ENCODE measurements around the gene ZFP91. TPM values are rescaled to one million over a fixed set of nuclear protein-coding genes. Genes with fewer than 3 reads are reported as not detected.

The ZFP91 gene
- total and polyA plus RNA-seq, 2 of the 4 experiments (the other 2 are of a cell fraction), result 20.7 to 25.3 TPM

DNA sequence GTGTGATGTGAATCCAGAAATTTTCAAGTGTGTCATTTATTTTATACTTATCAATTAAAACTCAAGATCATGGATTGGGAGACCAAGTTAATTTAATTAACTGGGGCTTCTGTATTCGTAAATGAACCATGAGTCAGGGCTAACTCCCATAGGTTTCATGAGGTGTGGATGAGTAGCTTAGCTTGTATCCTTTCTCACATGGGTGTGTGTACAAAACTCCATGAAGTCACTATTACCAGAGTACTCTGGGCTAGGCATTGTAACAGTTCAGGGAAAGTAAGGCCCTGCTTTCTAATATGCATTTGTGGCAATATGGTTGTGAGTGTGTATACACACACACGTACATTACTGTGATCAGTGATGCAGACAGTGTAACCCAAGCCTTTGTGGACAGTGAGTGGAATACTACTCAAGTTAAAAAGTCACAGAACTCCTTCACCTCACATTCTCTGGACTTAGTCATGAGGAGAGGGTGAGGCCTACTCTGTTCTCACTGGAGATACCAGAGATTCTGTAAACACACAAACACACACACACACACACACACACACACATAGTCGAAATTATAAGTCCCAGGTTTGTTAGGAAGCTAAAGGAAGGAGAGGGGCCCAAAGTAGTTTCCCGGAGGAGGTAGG, 47.1 kb downstream of the ZFP91 start:
- Histone ChIP-seq H4K8ac (ENCODE audit: low read depth in 2 of 2, low read length in 2 of 2) (peak overlapping the region; percentile 1 to 51; a peak in 3 of 4 replicates), H3K79me1 (ENCODE audit: low read depth in 1 of 2, low read length in 2 of 2) (peaks cover 26 to 58% of the 10 kb centered on the region in 2 experiments), H3K23ac (ENCODE audit: low read depth, low read length) (peak overlapping the region; percentile 57; the same call in 1 of the 2 replicates), H2AFZ (replicated peaks; ENCODE audit: low read length, poor library complexity) (no peak overlapping the region), H2BK120ac (ENCODE audit: low read depth, low read length) (peak overlapping the region; percentile 61), H4K91ac (ENCODE audit: insufficient read depth, low read depth, low read length) (peak overlapping the region; percentile 62), H3K27ac (ENCODE audit: insufficient read depth, low read length) (peak overlapping the region; percentile 23; the same call in 1 of the 2 replicates), H4K20me1 (ENCODE audit: insufficient read depth, low read length) (no peaks in the 10 kb centered on the region), H3K9ac (ENCODE audit: low read depth, low read length) (no peak overlapping the region; the same call in 1 of the 2 replicates), H4K5ac (ENCODE audit: low read depth, low read length) (peak overlapping the region; percentile 85; the same call in 1 of the 2 replicates), H2BK5ac (ENCODE audit: low read depth, low read length, poor library complexity, severe bottlenecking) (peak overlapping the region; percentile 97), H3K9me1 (ENCODE audit: insufficient read depth, low read length) (peaks cover 22% of the 10 kb centered on the region), H2AK5ac (ENCODE audit: low read depth, low read length) (peak overlapping the region; percentile 69; the same call in 1 of the 2 replicates), H2AK9ac (replicated peaks; ENCODE audit: low read depth, low read length, poor library complexity) (no peak overlapping the region), H2BK20ac (ENCODE audit: low read depth, low read length) (peak overlapping the region; percentile 30), H3K56ac (ENCODE audit: extremely low read depth, insufficient read depth, low read length) (no peak overlapping the region; the same call in 1 of the 2 replicates), H3K9me3 (ENCODE audit: control insufficient read depth, insufficient read depth, low read length) (no peaks in the 10 kb centered on the region), H3K4me3 (ENCODE audit: insufficient read depth, low read depth, low read length) (no peak overlapping the region), H3K18ac (ENCODE audit: low read depth, low read length) (peak overlapping the region; percentile 78; the same call in 1 of the 2 replicates), H2BK15ac (ENCODE audit: low read depth, low read length) (peak overlapping the region; percentile 8; the same call in 2 of the 3 replicates), H3K4me1 (ENCODE audit: control insufficient read depth, insufficient read depth, low read length) (peaks cover 22% of the 10 kb centered on the region), H3K4ac (ENCODE audit: low read depth, low read length) (peak overlapping the region; percentile 55), H3K4me2 (ENCODE audit: low read depth, low read length) (peak overlapping the region; percentile 55; the same call in 1 of the 2 replicates), H3K27me3 (ENCODE audit: control insufficient read depth, insufficient read depth, low read length) (no peaks in the 10 kb centered on the region), H3K36me3 (ENCODE audit: control insufficient read depth, insufficient read depth, low read length) (peaks cover 9% of the 10 kb centered on the region), H3K14ac (replicated peaks; ENCODE audit: low read depth, low read length) (peak overlapping the region; percentile 26)
- in situ Hi-C loops (cut with MboI; ENCODE audit: low sequenced_read_pairs), result loop anchor here (5.0 kb wide), 1 partner anchor 49 kb away; the partner anchor contains the start of genes LPXN and ZFP91
- CTCF ChIA-PET, result interaction anchor here (0.6 to 1.1 kb wide), 2 partner anchors 14 to 50 kb away, joined by 3 read pairs; partner anchors contain the start of gene LPXN
- intact Hi-C loops (cut with micrococcal nuclease), result no loop called here
- dilution Hi-C loops (cut with HindIII; ENCODE audit: low sequenced_read_pairs, unreplicated experiment), result no loop called here
- POLR2A ChIA-PET (ENCODE audit: unreplicated experiment), result no interaction called here
- ATAC-seq (ENCODE audit: low read depth), result peak; percentile 50
- no peak for TF ChIP-seq POLR2A (IDR thresholded peaks at IDR 0.05; ENCODE audit: low read depth, low read length)
- no peak for TF ChIP-seq MAZ (IDR thresholded peaks at IDR 0.05; ENCODE audit: borderline replicate concordance, low read depth, low read length)
- no peak for TF ChIP-seq MAFK (IDR thresholded peaks at IDR 0.05; ENCODE audit: low read depth, low read length)
- TF ChIP-seq RAD21 (IDR thresholded peaks at IDR 0.05; ENCODE audit: low read length), result no peak
- TF ChIP-seq BHLHE40 (IDR thresholded peaks at IDR 0.05; ENCODE audit: low read depth, low read length), result no peak
- TF ChIP-seq, protein P1, sequence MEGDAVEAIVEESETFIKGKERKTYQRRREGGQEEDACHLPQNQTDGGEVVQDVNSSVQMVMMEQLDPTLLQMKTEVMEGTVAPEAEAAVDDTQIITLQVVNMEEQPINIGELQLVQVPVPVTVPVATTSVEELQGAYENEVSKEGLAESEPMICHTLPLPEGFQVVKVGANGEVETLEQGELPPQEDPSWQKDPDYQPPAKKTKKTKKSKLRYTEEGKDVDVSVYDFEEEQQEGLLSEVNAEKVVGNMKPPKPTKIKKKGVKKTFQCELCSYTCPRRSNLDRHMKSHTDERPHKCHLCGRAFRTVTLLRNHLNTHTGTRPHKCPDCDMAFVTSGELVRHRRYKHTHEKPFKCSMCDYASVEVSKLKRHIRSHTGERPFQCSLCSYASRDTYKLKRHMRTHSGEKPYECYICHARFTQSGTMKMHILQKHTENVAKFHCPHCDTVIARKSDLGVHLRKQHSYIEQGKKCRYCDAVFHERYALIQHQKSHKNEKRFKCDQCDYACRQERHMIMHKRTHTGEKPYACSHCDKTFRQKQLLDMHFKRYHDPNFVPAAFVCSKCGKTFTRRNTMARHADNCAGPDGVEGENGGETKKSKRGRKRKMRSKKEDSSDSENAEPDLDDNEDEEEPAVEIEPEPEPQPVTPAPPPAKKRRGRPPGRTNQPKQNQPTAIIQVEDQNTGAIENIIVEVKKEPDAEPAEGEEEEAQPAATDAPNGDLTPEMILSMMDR (conservative IDR thresholded peaks at IDR 0.05; ENCODE audit: low read depth, low read length), result no peak
- no peak for TF ChIP-seq FOS (IDR thresholded peaks at IDR 0.05; ENCODE audit: low read depth, low read length)
- TF ChIP-seq MXI1 (IDR thresholded peaks at IDR 0.05; ENCODE audit: borderline replicate concordance, low read depth, low read length), result no peak
- TF ChIP-seq SMC3 (IDR thresholded peaks at IDR 0.05; ENCODE audit: low read depth, low read length), result no peak
- no peak for TF ChIP-seq RFX5 (IDR thresholded peaks at IDR 0.05; ENCODE audit: low read depth, low read length)
- DNase-seq, result peak; percentile 87
- WGBS, 2 experiments (ENCODE audit: extremely low coverage in 2 of 2, insufficient read length in 1 of 2), result no CpG with 5 or more reads among the region's 4 CpGs
- no TSS peak for BruUV-seq (replicated peaks)
